HCT116 (cell line): Measurements from ENCODE around the gene USP32. TPM values are rescaled to one million over a fixed set of nuclear protein-coding genes. Genes with fewer than 3 reads are reported as not detected.

Source experiments
- ATAC-seq: fragments of 200-7000 bp; cut with Tn5 transposase; 2 replicates; pipeline ENCODE4 v1.9.1; 2020; ENCODE audit warnings: mild to moderate bottlenecking, moderate library complexity
- BruUV-seq: library from RNA; stranded (reverse); fragments of 400-500 nt; replicated peaks from 2 replicates; lab custom pipeline; 2021; lab: Mats Ljungman, UMichigan
- CTCF ChIA-PET: fragments of 300-600 bp; sonication (Branson Sonifier 250); formaldehyde crosslinking; loops from one replicate; lab custom pipeline; 2021; ENCODE audit warnings: antibody characterized with exemption; lab: Charles Lee
- POLR2A ChIA-PET: fragments of 300-600, 350-600 bp; sonication (Branson Sonifier 250); formaldehyde crosslinking; loops from one replicate; lab custom pipeline; 2021; ENCODE audit warnings: antibody characterized with exemption; lab: Charles Lee
- RAD21 ChIA-PET, 2 experiments: fragments of 300-600 bp; sonication (Branson Sonifier 250); formaldehyde crosslinking; loops; one replicate each; lab custom pipeline; 2023; ENCODE audit warnings: low total read pairs in 2 of 2; ENCODE audit not compliant: uncharacterized antibody in 2 of 2, unreplicated experiment in 2 of 2, low non-redundant PET in 1 of 2; lab: Charles Lee
- DNase-seq: peaks from one replicate; pipeline ENCODE4 v3.0.0-alpha.2; 2010; ENCODE audit warnings: low read depth, low spot score
- H2AFZ ChIP-seq: fragments of 200-600 bp; shearing (Covaris generic), sonication (generic); 2 replicates; pipeline ENCODE4 v1.6.1; 2017; ENCODE audit warnings: low read depth, mixed run types, mixed read lengths, antibody characterized with exemption, low read length; ENCODE audit not compliant: poor library complexity, severe bottlenecking
- H3K27ac ChIP-seq: 2 replicates; pipeline ENCODE4 v1.5.1; 2012; ENCODE audit warnings: low read depth, low read length
- H3K27me3 ChIP-seq: fragments of 200-600 bp; sonication (generic); 2 replicates; pipeline ENCODE4 v1.6.1; 2016; ENCODE audit warnings: mixed run types, low read length, mixed read lengths; ENCODE audit not compliant: insufficient read depth
- H3K36me3 ChIP-seq, 2 experiments: fragments of 200-500 bp in 1 of 2; fragments of 200-600 bp in 1 of 2; sonication (Bioruptor generic) in 1 of 2; sonication (generic) in 1 of 2; 2 replicates each; pipeline versions ENCODE4 v1.5.1 to v1.6.1; 2014 to 2016; ENCODE audit warnings: low read length in 2 of 2, inconsistent platforms in 1 of 2, mixed read lengths in 1 of 2, mixed run types in 1 of 2; ENCODE audit not compliant: insufficient read depth in 2 of 2, control insufficient read depth in 1 of 2
- H3K4me1 ChIP-seq, 2 experiments: fragments of 200-600 bp in 1 of 2; sonication (generic) in 1 of 2; 2 replicates each; pipeline versions ENCODE4 v1.5.1 to v1.6.1; 2012 to 2017; ENCODE audit warnings: low read length in 2 of 2, inconsistent platforms in 1 of 2, mild to moderate bottlenecking in 1 of 2, mixed read lengths in 1 of 2, mixed run types in 1 of 2, moderate library complexity in 1 of 2; ENCODE audit not compliant: insufficient read depth in 2 of 2, control insufficient read depth in 1 of 2
- H3K4me2 ChIP-seq: fragments of 200-600 bp; sonication (generic); 2 replicates; pipeline ENCODE4 v1.6.1; 2017; ENCODE audit warnings: mixed run types, low read length, mixed read lengths
- H3K4me3 ChIP-seq, 2 experiments: fragments of 200-600 bp in 1 of 2; sonication (generic) in 1 of 2; replicated peaks in 1 of 2; 2 replicates each; pipeline ENCODE4 v1.5.1; 2011 to 2016; ENCODE audit warnings: low read length in 2 of 2, control low read depth in 1 of 2, low read depth in 1 of 2, mild to moderate bottlenecking in 1 of 2, mixed read lengths in 1 of 2, mixed run types in 1 of 2
- H3K79me2 ChIP-seq: fragments of 200-600 bp; sonication (generic); 2 replicates; pipeline ENCODE4 v1.6.1; 2017; ENCODE audit warnings: mild to moderate bottlenecking, mixed run types, low read length, moderate library complexity, mixed read lengths; ENCODE audit not compliant: insufficient read depth
- H3K9ac ChIP-seq: fragments of 200-600 bp; sonication (generic); 2 replicates; pipeline ENCODE4 v1.6.1; 2016; ENCODE audit warnings: low read length, mixed read lengths
- H3K9me2 ChIP-seq: fragments of 200-600 bp; sonication (generic), shearing (Covaris generic); 2 replicates; pipeline ENCODE4 v1.6.1; 2017; ENCODE audit warnings: mixed run types, mild to moderate bottlenecking, moderate library complexity; ENCODE audit not compliant: insufficient read depth
- H3K9me3 ChIP-seq, 2 experiments: fragments of 200-500 bp in 1 of 2; fragments of 200-600 bp in 1 of 2; sonication (Bioruptor generic) in 1 of 2; sonication (generic) in 1 of 2; 2 replicates each; pipeline ENCODE4 v1.6.1; 2014 to 2017; ENCODE audit warnings: low read length in 2 of 2, mixed read lengths in 2 of 2, inconsistent platforms in 1 of 2, low read depth in 1 of 2, mild to moderate bottlenecking in 1 of 2, mixed run types in 1 of 2, moderate library complexity in 1 of 2; ENCODE audit not compliant: control insufficient read depth in 1 of 2, insufficient read depth in 1 of 2
- H4K20me1 ChIP-seq: fragments of 200-600 bp; sonication (generic), shearing (Covaris generic); 2 replicates; pipeline ENCODE4 v1.6.1; 2017; ENCODE audit warnings: mixed run types, mild to moderate bottlenecking, moderate library complexity; ENCODE audit not compliant: insufficient read depth
- ATF3 ChIP-seq: IDR thresholded peaks from 2 replicates; pipeline ENCODE4 v1.6.1; 2012
- CBX3 ChIP-seq: IDR thresholded peaks from 2 replicates; pipeline ENCODE4 v1.6.1; 2012; ENCODE audit warnings: low read depth
- CEBPB ChIP-seq: IDR thresholded peaks from 2 replicates; pipeline ENCODE4 v1.6.1; 2012; ENCODE audit warnings: low read depth
- EGR1 ChIP-seq: IDR thresholded peaks from 2 replicates; pipeline ENCODE4 v1.6.1; 2012; ENCODE audit warnings: low read depth
- EZH2 ChIP-seq: fragments of 200-600 bp; sonication (generic); IDR thresholded peaks from 2 replicates; pipeline ENCODE4 v1.6.1; 2017; ENCODE audit warnings: antibody characterized with exemption, mixed run types
- JUND ChIP-seq: IDR thresholded peaks from 2 replicates; pipeline ENCODE4 v1.6.1; 2012
- POLR2A ChIP-seq: IDR thresholded peaks from 2 replicates; pipeline ENCODE4 v1.7.0; 2011; ENCODE audit warnings: borderline replicate concordance; ENCODE audit not compliant: insufficient read depth, insufficient read length; ENCODE audit errors: extremely low read depth
- RAD21 ChIP-seq: IDR thresholded peaks from 2 replicates; pipeline ENCODE4 v1.6.1; 2012; ENCODE audit warnings: low read depth, mild to moderate bottlenecking
- SIN3A ChIP-seq: IDR thresholded peaks from 2 replicates; pipeline ENCODE4 v1.6.1; 2012; ENCODE audit warnings: low read depth
- SP1 ChIP-seq: IDR thresholded peaks from 2 replicates; pipeline ENCODE4 v1.6.1; 2012; ENCODE audit warnings: low read depth
- SRF ChIP-seq: IDR thresholded peaks from 2 replicates; pipeline ENCODE4 v1.6.1; 2012; ENCODE audit warnings: low read depth
- TCF7L2 ChIP-seq: IDR thresholded peaks from 2 replicates; pipeline ENCODE4 v1.7.0; 2011; ENCODE audit warnings: borderline replicate concordance, inconsistent platforms; ENCODE audit not compliant: insufficient read depth, insufficient read length; ENCODE audit errors: extremely low read depth
- ZBTB33 ChIP-seq: IDR thresholded peaks from 2 replicates; pipeline ENCODE4 v1.6.1; 2011; ENCODE audit warnings: mild to moderate bottlenecking, low read length, moderate library complexity; ENCODE audit not compliant: insufficient replicate concordance; ENCODE audit errors: extremely low read depth
- ZFX ChIP-seq: fragments of 450-650 bp; IDR thresholded peaks from 2 replicates; pipeline ENCODE4 v1.6.1; 2017
- intact Hi-C: fragments of 100-400 bp; cut with micrococcal nuclease; formaldehyde crosslinking; loops from 2 replicates; pipeline ENCODE4 v1.10.0; 2022
- total RNA-seq: library from RNA; stranded (reverse); gene quantifications from one replicate; pipeline ENCODE4 v1.2.1, GENCODE V29; 2021; ENCODE audit not compliant: unreplicated experiment

USP32 gene
- total RNA-seq, 1 experiment from 2014 or later: 67.0 TPM

- intact Hi-C loops: no loop called here
- no peak overlapping the region for H3K4me3 ChIP-seq
- no peaks in the 10 kb centered on the region for H3K4me1 ChIP-seq
- ChIA-PET CTCF (no interaction called here), POLR2A (no interaction called here), RAD21 (no interaction called here)
- DNase-seq (no peak), ATAC-seq (no peak)
- no peaks in the 10 kb centered on the region for H3K27me3 ChIP-seq
- no peaks in the 10 kb centered on the region for H4K20me1 ChIP-seq
- H3K27ac ChIP-seq: no peak overlapping the region
- no peak overlapping the region for H3K4me2 ChIP-seq
- H3K9me2 ChIP-seq: no peaks in the 10 kb centered on the region
- no peak overlapping the region for H3K9ac ChIP-seq
- no peaks in the 10 kb centered on the region for H3K9me3 ChIP-seq
- H2AFZ ChIP-seq: no peak overlapping the region
- TF ChIP-seq RAD21: no peak
- TF ChIP-seq EGR1: no peak
- TF ChIP-seq CBX3: no peak
- no peak for TF ChIP-seq SP1
- TF ChIP-seq SIN3A: no peak
- TF ChIP-seq ZFX: no peak
- no peak for TF ChIP-seq ZBTB33
- TF ChIP-seq EZH2: no peak
- TF ChIP-seq JUND: no peak
- no peak for TF ChIP-seq CEBPB
- TF ChIP-seq TCF7L2: no peak
- no peak for TF ChIP-seq SRF
- TF ChIP-seq ATF3: no peak
- no peak for TF ChIP-seq POLR2A
- H3K79me2 ChIP-seq: no peaks in the 10 kb centered on the region
- H3K36me3 ChIP-seq: no peaks in the 10 kb centered on the region
- no TSS peak for BruUV-seq
These were observed 31.9 kb upstream of the USP32 start for GRCh38 chr17:60423865-60424264.
